ENCODE results near the gene HPD.
"Not testable (repeated sequence)": the region's sequence is repeated elsewhere in the genome, so short reads cannot be mapped to it uniquely, and the experiment has no call there.

The HPD gene

DNA sequence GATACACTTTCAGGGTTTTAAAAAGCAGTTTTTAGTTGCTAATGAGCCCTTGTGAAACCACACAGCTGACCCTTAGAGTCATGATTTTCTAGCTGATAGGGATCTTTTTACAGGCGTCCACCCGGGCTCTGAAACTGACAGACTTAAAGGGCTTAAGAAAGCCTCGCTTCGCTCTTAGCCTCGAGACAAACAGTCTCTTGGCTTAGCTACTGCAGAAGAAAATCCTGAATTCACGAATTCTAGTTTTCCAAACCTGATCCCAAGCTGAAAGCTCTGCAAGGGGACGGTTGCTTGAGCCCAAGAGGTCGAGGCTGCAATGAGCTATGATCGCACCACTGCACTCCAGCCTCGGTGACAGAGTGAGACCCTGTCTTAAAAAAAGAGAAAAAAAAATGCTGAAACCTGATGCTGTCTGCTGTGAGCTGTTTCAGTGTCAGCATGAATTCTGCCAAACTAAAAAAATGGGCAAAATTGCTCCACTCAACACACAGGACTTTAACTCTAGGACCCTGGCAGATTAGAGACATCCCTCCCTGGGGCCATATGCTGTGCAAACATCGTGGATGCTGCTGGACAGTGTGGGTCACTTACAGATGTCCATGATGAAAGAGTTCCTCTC, 3.1 kb upstream of the HPD start:
- peak; percentile 22 for DNase-seq

DNA sequence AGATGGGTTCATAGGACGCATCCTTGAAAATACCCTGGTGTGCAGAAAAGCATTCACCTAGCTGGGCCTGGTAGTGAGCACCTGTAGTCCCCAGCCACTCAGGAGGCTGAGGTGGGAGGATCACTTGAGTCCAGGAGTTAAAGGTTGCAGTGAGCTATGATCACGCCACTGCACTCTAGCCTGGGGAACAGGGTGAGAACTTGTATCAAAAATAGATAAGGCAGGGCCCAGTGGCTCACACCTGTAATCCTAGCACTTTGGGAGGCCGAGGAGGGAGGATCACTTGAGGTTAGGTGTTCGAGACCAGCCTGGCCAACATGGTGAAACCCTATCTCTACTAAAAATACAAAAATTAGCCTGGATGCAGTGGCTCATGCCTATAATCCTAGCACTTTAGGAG, 2.0 kb upstream of the HPD start:
- DNase-seq = not testable (repeated sequence)

DNA sequence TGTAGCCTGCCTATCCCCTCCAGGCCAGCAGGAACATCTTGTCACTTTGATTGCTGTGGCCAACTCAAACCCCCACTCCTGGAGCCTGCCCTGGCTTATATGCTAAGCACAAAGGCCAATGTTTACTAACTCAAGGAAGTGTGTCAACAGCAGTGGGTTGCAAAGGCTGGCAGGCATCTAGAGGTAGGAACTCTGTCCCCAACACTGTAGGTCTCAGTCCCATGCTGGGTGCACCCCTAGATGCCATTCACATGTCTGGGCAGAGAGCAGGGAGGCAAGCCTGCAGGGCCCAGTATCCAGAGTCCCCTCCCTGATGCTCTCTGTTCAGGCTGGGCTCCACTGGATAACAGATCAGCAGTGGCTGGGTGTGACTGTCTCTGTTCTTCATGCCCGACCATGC, 1.6 kb upstream of the HPD start:
- peak; percentile 47 for DNase-seq

DNA sequence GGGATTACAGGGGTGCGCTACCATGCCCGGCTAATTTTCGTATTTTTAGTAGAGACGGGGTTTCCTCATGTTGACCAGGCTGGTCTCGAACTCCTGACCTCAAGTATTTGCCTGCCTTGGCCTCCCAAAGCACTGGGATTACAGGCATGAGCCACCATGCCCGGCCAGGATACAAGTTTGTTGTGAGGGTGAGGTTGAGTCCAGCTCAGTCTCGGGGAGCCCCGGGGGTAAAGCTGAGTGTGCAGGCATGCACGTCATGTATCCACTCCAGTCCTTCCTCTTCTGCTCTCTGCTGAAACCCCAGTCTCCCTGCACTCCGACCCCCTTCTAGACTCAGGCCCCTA, 369 bp downstream of the HPD start:
- DNase-seq = no peak

DNA sequence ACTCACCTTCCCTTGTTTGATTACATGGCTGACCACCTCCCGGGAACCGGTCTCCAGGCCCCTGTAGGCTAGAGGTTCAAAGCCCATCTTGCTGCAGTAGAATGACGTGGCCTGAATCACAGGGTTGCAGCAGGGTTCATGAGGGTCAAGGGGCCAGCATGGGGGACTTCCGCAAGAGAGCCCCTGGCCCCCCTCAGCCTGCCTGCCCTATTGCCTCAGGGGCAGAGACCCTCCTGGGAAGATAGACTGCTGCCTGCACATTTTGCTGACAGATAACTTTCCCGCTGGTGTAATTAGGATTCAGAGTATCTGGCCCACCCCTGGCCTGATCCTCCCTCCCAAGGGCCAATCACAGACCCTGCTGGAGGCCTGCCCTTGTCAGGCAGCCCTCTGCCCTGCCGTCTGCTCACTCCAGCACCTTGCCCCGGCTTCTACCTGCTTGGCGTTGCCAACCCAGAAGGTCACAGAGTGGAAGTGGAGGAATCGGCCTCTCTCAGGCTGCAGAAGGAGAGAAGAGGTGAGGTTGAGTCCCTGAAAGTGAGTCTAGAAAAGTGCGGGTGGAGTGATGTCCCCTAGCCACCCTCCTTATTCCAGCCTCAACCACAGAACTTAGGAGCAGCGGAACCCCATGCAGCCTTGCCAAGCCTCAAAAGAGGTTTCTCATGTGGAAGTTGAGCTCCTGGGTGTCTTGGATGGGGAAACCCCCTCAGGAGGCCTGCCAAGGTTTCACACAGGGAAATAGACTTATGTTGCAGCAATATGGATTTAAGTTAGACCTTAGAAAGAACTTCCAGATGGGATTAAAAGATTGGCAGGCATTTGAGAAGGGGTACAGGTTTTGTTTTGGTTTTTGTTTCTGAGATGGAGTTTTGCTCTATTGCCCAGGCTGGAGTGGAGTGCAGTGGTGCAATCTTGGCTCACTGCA, 1.1 kb downstream of the HPD start:
- no peak for DNase-seq

DNA sequence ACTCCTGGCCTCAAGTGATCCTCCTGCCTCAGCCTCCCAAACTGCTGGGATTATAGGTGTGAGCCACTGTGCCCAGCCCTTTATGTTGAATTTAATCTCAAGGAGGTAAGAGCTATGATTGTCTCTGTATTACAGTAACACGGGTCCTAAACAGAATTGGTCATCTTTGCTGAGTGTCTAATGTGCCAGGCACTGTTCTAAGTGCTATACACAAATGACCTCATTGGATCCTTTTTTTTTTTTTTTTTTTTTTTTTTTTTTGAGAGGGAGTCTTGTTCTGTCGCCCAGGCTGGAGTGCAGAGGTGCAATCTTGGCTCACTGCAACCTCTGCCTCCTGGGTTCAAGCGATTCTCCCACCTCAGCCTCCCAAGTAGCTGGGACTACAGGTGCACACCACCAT, 6.3 kb downstream of the HPD start:
- not testable (repeated sequence) for DNase-seq

DNA sequence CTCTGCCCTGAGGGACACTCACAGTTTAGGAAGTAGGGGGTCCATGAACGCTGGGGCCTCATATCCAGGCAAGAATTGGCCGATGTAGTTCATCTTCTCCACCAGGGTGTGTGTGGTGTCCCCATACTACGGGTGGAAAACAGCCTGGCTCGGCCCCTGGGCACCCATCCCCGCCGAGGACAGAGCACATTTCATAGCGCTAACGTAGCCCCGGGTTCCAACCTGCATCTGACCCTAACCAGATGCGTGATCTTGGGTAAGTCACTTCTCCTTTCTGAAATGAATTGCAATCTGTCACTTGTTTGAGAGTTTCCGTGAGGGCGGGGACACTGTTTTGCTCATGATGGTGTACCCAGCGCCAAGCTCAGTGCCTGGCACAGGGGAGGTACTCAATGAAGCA, 9.0 kb downstream of the HPD start:
- no peak for DNase-seq

DNA sequence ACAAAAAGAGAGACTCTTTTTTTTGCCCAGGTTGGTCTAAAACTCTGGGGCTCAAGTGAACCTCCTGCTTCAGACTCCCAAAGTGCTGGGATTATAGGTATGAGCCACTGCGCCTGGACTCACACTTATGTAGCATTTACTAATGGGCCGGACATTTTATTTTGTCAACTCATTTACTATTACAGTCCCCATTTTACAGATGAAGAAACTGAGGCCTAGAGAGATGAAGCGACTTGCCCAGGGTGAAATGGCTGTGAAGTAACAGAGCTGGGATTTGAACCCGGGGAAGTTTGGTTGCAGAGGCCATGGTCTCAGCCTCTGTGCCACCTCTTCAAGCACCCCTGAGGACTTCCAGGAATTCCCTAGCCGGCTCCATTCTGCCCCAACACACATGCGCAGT, 9.4 kb downstream of the HPD start:
- no peak for DNase-seq

DNA sequence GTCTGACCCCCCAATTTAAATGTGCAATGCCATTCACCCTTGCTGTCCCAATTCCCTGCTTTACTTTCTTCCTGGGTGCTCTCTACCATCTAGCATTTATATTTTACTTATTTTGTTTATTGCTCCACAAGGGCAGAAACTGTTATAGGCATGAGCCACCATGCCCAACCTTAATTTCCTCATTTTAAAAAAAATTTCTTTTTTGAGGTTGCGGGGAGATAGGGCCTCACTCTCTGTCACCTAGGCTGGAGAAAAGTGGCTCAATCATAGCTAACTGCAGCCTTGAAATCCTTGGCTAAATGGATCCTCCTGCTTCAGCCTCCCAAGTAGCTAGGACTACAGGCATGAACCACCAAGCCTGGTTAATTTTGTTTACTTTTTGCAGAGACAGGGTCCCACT, 13.0 kb downstream of the HPD start:
- DNase-seq = no peak

DNA sequence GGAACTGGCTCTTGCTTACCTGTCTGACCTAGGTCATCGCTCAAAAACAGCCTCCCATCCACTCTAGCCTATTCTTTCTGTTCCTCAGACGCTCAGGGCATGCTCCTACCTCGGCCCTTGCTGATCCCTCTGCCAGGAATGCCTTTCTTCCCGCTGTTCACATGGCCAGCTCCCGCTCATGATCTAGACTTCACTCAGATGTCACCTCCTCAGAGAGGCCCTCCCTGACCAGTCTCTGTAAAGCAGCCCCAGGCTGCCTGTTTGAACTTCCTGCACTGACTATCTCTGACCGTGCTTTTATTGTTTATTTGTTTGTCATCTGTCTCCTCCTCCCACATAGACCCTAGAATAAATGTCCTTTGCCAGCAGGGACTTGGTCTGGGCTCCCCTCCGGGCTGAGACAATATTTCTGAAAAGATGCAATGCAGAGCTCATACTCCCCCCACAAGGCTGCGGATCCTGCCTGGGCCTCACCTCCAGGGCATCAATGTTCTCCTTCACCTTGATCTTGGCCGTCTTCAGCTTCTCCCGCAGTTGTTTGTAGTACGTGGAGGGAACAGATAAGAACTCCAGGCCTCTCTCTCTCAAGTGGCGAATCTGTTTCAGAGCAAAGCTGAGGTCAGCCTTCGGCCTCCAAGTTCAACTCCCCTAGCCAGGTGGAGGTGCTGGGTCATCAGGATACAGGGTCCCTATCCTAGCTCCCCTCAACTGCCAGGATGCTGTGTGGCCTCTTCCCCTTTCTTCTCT, 15.2 kb downstream of the HPD start:
- peak; percentile 18 for DNase-seq

DNA sequence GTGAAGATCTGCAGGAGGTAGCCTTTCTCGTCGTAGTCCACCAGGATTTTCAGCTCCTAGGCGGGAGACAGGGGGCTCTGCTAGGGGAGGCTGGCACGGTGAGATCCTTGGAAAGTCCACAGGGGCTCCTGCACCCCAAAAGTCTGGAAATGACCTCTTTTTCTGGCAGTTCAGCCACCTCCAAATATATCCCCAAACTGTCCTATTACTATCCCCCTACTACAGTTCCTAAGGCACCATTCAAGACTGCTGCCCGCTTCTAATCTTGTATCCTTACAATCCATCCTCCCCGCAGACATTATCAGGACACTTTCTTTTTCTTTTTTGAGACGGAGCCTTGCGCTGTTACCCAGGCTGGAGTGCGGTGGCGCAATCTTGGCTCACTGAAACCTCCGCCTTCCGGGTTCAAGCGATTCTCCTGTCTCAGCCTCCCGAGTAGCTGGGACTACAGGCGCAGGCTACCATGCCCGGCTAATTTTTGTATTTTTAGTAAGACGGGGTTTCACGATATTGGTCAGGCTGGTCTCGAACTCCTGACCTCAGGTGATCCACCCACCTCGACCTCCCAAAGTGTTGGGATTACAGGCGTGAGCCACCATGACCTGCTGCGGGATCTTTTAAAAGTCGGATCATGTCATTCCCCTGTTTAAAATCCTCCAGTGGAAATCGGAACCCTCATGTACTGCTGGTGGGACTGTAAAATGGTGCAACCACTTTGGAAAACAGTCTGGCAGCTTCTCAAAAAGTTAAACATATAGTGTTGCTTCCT, 18.5 kb downstream of the HPD start:
- no peak for DNase-seq

DNA sequence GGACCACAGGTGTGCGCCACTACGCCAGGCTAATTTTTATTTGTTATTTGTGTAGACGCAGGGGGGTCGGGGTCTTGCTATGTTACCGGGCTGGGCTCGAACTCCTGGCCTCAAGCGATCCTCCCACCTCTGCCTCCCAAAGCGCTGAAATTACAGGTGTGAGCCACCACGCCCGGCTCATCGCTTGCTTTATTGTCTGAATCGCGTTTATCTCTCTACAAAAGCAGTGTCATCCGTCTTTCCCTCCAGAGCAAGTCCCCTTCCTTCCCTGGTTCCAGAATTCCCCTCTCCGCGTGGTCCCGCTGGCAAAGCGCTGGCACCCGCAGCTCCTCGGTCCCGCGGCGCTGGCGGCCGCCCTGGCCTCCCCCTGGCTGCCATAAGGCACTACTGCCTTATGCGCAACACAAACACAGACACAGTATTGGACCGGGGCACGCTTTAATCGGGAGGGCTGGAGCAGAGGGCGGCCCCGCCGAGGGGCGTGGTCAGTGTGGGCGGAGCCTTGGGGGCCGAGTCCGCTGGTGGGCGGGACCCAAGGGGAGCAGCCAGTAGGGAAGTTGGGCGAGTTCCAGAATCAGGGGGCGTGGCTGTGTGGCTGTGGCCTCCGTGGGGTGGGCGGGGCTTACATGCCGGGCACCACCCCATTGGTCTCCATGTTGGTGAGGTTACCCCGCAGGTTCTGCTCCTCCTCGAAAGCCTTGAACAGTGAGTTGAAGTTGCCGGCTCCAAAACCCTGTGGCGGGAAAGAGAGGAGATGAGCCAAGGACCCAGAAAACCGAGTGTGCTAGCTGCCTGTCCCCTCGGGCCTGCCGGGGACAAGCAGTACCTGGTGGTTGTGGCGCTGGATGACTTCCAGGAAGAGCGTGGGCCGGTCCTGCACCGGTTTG, 19.3 kb downstream of the HPD start:
- peak; percentile 99 for DNase-seq

DNA sequence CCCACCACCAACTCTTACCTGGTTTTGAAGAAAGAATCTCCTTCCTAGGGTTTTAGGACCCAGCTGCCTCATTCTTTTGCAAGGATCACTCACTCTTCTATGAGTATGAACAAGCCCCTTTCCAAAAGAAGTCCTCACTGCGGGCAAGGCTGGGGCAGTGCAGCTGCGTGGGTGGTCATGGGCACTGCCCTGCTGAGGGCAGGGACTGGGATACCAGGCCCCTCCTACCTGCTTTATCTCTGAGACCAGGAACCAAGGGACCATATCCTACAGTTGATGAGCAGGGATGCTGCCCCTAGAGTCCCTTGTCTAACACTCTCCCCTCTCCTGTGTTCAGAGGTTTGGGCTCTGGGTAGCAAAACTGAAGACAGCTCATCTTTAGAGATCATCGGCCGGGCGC, 20.5 kb downstream of the HPD start:
- DNase-seq = no peak

DNA sequence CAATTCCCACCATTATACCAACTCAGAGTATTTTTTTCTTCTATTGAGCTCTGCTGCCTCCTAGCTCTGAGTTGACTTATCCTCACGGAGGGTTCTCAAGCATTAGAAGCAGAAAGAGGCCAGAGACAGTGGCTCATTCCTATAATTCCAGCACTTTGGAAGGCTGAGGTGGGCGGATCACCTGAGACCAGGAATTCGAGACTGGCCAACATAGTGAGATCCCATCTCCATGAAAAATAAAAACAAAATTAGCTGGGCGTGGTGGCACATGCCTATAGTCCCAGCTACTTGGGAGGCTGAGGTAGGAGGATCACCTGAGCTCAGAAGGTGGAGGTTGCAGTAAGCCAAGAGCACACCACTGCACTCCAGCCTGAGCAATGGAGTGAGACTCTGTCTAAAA, 21.0 kb downstream of the HPD start:
- DNase-seq = no peak

DNA sequence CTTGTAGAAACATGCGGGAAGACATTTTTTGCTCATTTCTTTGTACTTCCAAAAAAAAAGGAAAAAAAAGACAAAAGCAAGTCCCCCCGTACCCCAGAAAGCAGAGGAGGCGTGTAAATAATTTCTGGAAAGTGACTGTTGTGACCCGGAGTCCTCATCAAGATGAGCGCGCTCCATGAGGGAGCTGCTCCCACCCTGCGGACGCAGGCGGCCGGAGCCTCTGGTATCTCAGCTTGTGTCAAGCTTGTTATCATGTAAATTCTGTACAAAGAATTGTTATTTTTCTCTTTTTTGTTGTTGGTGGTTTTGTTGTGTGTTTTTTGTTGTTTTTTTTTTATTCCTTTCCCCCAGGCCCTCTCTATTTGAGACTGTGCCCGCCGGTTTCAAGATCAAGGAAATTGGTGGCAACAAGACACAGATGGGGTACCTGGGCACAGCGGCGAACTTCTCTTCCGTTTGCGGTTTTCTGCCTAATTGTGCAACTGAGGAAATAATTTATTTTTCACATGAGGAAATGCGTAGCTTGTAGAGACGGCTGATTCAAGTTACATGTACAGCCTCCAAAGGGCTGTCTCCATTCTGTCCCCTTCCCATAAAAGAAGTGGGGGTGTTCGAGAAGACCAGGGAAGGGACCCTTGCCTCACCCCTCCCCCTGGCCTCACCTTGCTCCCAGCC, 27.0 kb downstream of the HPD start:
- no peak for DNase-seq

DNA sequence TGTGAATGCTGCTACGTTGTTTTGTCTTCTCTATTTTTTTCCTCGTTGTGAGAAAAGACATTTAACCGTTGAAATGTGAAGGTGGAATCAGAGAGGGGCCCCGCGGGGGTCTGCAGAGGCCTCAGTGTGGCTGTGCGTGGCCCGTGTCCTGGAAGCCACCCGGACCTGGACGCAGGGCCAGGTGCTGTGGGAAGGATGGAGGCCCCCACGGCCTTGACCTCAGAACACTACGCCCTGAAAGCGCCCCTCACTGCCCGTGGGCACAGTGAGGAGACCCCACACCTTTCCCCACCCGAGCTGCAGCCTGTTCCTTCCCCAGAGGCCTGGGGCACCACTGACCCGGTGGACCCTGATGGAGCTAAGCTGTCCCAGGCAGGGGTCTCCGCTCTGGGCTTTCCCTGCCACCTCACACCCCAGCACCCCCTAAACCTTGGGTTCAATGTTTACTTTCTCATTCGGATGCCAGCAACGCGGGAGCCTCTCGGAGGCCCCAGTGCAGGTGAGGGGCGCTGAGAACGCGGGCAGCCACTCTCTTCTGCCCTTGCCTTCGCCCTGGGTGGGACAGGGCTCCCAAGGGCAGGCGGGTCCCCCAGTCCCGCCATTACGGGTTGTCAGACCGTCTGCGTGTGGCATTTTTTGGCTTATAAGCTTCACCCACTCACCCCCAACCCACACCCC, 27.9 kb downstream of the HPD start:
- DNase-seq = no peak

DNA sequence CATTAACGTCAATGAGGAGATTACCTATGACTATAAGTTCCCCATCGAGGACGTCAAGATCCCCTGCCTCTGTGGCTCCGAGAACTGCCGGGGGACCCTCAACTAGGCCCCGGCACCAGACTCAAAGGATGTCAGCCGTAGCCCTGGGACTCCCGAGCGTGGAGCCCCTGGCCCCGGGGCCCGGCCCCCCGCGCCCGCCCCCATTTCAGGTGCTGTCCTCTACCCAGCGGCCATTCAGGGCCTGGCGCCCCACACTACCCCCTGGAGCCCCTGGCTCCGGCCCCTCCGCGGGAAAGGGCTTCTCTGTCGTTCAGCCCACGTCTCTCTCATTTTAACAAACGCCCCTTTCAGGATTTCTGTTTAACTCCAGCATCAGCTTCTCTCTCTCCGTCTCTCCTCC, 28.5 kb downstream of the HPD start:
- DNase-seq = no peak

DNA sequence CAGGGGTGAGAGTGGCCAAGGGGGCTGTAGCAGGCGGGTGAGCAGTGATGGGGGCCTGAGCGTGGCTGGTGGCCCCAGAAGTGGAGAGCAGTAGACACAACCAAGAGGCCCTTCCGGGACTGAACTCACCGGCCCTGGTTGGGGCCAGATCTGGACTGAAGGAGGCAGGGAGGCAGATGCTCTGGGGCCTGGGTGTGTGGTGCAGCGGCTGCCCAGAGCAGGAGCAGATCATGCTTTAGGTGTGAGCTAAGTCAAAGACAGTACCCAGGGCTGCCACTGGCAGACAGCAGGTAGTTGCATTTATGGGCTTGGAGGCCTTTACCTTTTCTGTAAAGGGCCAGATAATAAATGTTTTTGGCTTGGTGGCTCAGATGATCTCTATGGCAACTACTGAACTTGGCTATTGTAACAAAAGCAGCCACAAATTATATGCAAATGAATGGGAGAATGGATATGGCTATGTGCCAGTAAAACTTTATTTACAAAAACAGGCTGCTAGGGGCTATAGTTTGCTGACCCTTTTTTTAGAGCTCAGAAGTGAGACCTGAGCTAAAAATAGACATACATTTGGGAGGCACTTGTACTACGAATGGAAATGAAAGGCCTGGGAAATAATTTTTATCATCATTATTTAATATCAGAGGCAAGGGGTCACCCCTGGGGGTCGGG, 29.3 kb downstream of the HPD start:
- peak; percentile 70 for DNase-seq

DNA sequence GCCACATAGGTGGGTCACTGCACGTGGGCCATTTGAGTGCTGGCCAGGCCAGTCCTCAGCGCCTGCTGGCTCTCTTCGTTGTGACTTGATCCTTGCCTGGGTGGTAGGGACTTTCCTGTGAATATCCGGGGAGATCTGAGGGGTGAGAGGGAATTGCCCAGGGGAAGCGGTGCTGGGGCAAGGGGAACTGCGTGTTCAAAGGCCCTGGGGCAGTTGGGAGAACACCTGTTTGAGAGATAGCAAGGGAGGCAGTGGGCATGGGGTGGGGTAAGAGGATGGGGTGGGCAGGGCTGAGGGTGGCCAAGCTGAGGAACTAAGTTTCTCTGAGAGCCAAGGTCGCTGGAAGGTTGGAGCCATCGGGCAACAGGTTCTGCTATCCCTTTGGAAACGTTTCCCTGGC, 29.8 kb downstream of the HPD start:
- DNase-seq = no peak

DNA sequence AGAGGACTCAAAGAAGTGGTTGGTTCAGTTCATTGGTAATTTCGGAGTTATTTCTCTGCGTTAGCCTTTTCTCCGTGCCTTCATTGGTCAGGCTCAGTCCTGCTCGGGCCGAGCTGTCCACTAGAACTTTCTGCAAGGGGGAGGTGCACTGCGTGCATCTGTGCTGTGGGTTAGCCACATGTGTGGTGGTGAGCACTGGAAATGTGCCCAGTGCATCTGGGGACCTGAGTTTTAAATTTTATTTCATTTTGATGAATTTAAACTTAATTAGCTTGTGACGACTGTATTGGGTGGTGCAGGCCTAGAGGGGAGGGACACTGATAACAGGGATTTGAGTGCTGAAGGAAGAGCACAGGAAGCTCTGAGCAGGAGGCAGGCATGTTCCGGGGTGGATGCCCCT, 30.4 kb downstream of the HPD start:
- no peak for DNase-seq
